ENCODE results near the gene ZMIZ1. TPM values are rescaled to one million over a fixed set of nuclear protein-coding genes. Genes with fewer than 3 reads are reported as not detected.
A peak's percentile ranks its signal among the peaks of the same experiment; 100 is the strongest.

Gene ZMIZ1
- total RNA-seq, 1 donor: 23.3 TPM

- peak; percentile 94 for DNase-seq (ENCODE audit: low read depth)
- no peak overlapping the region for H3K4me3 ChIP-seq (ENCODE audit: low read depth, low read length)
- TF ChIP-seq CTCF (IDR thresholded peaks at IDR 0.05; ENCODE audit: insufficient read depth, low read depth, low read length): no peak
Measured at GRCh38 chr10:79084012-79084971, 15.5 kb downstream of the ZMIZ1 start.

DNA sequence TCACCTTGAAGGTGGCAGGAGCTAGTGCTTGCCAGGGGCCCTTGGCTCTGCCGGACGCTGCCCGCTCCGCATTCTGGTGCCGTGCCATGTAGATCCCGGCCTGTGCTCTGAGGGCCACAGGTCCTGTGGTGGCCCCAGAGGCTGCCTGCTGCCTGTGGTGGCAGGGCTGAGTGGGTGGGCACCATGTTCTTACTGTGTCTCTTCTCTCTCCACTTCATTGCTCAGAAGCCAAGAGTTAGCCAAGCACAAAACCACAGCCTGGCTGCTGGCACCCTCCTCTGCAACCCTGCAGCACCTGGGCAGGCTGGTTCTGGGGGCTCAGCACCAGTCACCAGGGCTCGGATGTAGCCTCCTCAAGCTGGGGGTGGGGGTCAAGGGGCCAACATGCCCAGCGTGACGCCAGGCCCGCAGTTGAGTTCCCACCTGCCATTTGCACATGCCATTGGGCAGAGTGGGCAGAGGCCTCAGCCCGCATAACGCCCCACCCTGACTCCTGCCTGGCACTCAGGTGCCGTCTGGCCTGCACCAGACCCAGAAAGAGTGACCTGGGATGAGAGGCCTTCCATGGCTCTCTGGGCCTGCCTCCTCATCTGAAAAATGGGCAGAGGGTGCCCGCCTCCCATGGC is 16.3 kb downstream of the ZMIZ1 start:
- H3K4me3 ChIP-seq (ENCODE audit: low read depth, low read length): no peak overlapping the region
- TF ChIP-seq CTCF (IDR thresholded peaks at IDR 0.05; ENCODE audit: insufficient read depth, low read depth, low read length): no peak
- DNase-seq (ENCODE audit: low read depth): no peak

DNA sequence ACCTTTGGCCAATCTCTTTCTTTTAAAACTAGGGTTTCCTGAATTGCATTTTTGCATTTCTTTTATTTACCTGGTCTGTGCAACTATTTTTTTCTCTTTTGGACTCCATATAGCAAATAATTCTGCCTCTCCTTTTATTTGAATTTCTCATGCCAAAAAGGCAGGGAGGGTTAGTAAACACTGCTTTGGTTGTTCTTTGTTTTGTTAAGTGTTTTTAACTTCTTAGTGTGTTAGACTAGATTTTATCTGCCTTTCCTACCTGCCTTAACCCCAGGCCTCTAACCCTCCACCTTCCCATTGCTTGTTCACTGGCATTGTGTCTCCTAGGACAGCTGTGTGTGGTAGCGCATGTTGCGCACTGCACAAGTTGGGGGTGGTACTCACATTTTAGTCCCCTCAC is 18.1 kb downstream of the ZMIZ1 start:
- TF ChIP-seq CTCF (IDR thresholded peaks at IDR 0.05; ENCODE audit: insufficient read depth, low read depth, low read length): no peak
- no peak overlapping the region for H3K4me3 ChIP-seq (ENCODE audit: low read depth, low read length)
- DNase-seq (ENCODE audit: low read depth): no peak

- no peak for DNase-seq (ENCODE audit: low read depth)
- TF ChIP-seq CTCF (IDR thresholded peaks at IDR 0.05; ENCODE audit: insufficient read depth, low read depth, low read length): no peak
- H3K4me3 ChIP-seq (ENCODE audit: low read depth, low read length): no peak overlapping the region
Measured at GRCh38 chr10:79087721-79088120, 19.0 kb downstream of the ZMIZ1 start.

DNA sequence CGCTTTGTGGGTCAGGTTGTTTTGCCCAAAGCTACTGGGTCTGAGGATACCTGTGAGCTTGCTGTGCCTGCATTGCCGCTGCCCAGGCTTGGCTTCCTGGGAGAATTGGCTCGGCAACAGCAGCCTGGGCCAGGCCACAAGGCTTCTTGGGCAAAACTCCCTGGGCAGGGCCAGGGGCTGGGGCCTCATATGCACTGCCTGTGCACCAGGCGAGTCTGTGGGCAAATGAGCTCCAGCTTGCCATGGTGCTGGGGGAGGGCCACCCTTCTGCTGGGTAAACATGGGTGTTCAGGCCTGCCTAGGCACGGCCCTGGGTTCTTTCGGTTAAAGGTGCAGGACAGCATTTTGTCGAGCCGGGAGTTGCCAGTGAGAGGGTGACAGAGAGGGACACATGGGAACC is 19.4 kb downstream of the ZMIZ1 start:
- no peak for DNase-seq (ENCODE audit: low read depth)
- H3K4me3 ChIP-seq (ENCODE audit: low read depth, low read length): no peak overlapping the region
- TF ChIP-seq CTCF (IDR thresholded peaks at IDR 0.05; ENCODE audit: insufficient read depth, low read depth, low read length): no peak

DNA sequence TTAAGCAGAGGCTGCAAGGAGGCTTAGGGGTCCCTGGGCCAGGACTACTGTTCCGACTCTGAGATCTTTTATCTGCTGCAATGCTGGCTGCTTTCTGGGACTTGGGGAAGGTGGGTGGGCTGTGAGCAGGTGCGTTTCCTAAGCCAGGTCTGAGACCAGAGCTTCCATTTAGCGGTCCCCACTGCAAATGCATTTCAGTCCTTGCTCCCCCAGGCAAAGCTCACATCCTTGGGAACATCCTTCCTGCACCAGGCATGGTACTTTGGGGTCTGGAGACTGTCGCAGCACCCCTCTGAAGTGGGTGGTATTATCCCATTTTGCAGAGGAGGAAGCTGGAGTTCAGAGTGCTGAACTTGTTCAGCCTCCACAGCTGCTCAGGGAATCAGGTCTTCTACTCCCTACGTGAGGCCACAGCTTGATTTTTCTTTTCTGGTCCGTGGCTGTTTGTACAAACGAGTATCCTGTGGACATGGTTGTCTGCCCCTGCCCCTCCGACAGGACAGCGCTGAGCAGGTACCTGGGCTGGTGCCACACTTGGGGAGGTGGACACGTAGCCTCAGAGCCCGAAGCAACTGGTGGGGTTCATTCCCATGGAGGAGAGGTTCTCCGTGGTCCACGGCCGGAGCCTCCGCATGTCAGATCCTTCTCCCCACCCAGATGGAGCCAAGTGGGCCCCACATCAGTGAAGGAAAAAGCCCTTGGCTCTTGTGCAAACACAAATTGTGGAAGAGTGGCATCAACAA is 20.0 kb downstream of the ZMIZ1 start:
- no peak for DNase-seq (ENCODE audit: low read depth)
- TF ChIP-seq CTCF (IDR thresholded peaks at IDR 0.05; ENCODE audit: insufficient read depth, low read depth, low read length): no peak
- H3K4me3 ChIP-seq (ENCODE audit: low read depth, low read length): no peak overlapping the region
